Smooth muscle cell (in vitro differentiated cells): Measurements from ENCODE around the gene LYRM4. TPM values are rescaled to one million over a fixed set of nuclear protein-coding genes. Genes with fewer than 3 reads are reported as not detected.

Source experiments
- DNase-seq: peaks from one replicate; lab custom pipeline; 2025; ENCODE audit not compliant: unreplicated experiment; lab: John Stamatoyannopoulos, UW
- H2AFZ ChIP-seq: fragments of 200-600 bp; sonication (generic); 2 replicates; pipeline ENCODE4 v1.6.0; 2016; ENCODE audit warnings: antibody characterized with exemption, low read depth, mild to moderate bottlenecking
- H3F3A ChIP-seq: fragments of 200-600 bp; sonication (generic); 2 replicates; pipeline ENCODE4 v1.6.0; 2017; ENCODE audit warnings: antibody characterized with exemption, low read depth
- H3K27ac ChIP-seq: fragments of 200-600 bp; sonication (generic); 2 replicates; pipeline ENCODE4 v1.5.1; 2016; ENCODE audit warnings: low read depth, mild to moderate bottlenecking
- H3K27me3 ChIP-seq: fragments of 200-600 bp; sonication (generic); 2 replicates; pipeline ENCODE4 v1.6.1; 2016; ENCODE audit warnings: low read depth, mild to moderate bottlenecking
- H3K36me3 ChIP-seq: fragments of 200-600 bp; sonication (generic); 2 replicates; pipeline ENCODE4 v1.5.1; 2016; ENCODE audit warnings: low read depth
- H3K4me1 ChIP-seq: fragments of 200-600 bp; sonication (generic); 2 replicates; pipeline ENCODE4 v1.5.1; 2016; ENCODE audit warnings: low read depth
- H3K4me2 ChIP-seq: fragments of 200-600 bp; sonication (generic); 2 replicates; pipeline ENCODE4 v1.6.0; 2016; ENCODE audit warnings: mild to moderate bottlenecking
- H3K4me3 ChIP-seq: fragments of 200-600 bp; sonication (generic); 2 replicates; pipeline ENCODE4 v1.5.1; 2016; ENCODE audit warnings: mild to moderate bottlenecking
- H3K79me2 ChIP-seq: fragments of 200-600 bp; sonication (generic); 2 replicates; pipeline ENCODE4 v1.6.0; 2016; ENCODE audit warnings: low read depth, mild to moderate bottlenecking
- H3K9ac ChIP-seq: fragments of 200-600 bp; sonication (generic); 2 replicates; pipeline ENCODE4 v1.6.0; 2016; ENCODE audit warnings: low read depth
- H3K9me3 ChIP-seq: fragments of 200-600 bp; sonication (generic); replicated peaks from 2 replicates; pipeline ENCODE4 v1.5.1; 2016; ENCODE audit warnings: low read depth
- H4K20me1 ChIP-seq: fragments of 200-600 bp; sonication (generic); 2 replicates; pipeline ENCODE4 v1.6.0; 2016; ENCODE audit warnings: low read depth
- WGBS: methylation state at CpG from one replicate; pipeline ENCODE4 v1.1.7; 2016; ENCODE audit warnings: low lambda C conversion rate; 5-methylcytosine and 5-hydroxymethylcytosine counted together
- polyA plus RNA-seq: library from polyadenylated mRNA; unstranded; fragments of >200 nt; fragmentation: Nextera tagmentation; extraction: Ambion mirVana; gene quantifications from 2 replicates; pipeline ENCODE4 v1.2.1, GENCODE V29; 2016
- total RNA-seq: library from RNA; depleted of rRNA; stranded (reverse); fragments of >200 nt; gene quantifications from 2 replicates; pipeline ENCODE4 v1.2.3, GENCODE V29; 2014
- TF ChIP-seq, protein P1 (sequence below): fragments of 200-600 bp; sonication (generic); IDR thresholded peaks from 2 replicates; pipeline ENCODE4 v1.5.1; 2017; ENCODE audit warnings: borderline replicate concordance, mild to moderate bottlenecking, antibody characterized with exemption; ENCODE audit not compliant: insufficient read depth, poor library complexity, severe bottlenecking

The LYRM4 gene
- total RNA-seq (16.1 and 27.1 TPM in 2 replicates), polyA plus RNA-seq (25.0 and 26.1 TPM in 2 replicates)

DNA sequence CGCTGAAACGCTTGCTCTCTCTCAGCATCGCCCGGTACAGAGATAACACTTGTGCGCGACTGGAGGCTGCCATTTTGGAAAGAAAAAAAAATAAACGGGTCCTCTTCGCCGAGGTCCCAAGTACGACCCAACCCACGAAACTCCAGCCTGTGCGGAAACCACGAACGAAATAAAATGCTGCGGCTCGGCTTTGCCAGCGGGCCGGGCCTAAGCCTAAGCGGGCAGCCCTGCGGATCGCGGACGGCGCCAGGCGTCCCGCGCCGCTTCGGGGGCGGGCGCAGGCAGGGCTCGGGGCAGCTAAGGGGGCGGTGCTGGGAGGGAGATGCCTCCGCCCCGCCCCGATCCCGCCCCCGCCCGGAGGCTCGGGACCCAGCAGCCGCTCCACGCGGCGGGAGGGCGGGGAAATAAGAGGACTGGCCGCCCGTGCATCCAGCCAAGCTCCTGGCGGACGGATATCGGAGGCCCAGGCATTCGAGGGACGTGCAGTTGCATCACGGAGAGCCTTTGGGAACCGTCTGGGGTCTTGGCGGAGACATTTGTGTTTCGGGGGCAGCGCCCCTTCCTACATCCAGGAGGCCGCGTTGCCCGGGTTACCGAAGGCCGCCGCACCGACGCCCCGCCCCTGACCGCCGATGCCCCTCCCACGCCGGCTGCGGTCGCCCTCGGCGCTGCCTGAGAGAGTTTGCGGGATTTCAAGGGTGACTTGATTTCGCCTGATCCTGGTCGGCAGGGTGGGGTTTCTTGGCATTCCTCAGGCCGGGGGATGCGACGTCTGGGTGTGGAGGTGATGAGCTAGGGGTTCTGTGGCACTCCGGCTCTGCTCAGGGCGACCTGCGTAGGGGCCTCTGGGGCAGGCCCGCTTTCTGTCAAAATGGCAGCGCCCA lies at the start of gene LYRM4, which contains the start of gene FARS2:
Gene LYRM4 (minus strand): TSS at position 290 of the 884 bp plus-strand sequence. CDS start 217 bp downstream, at position 73.
Gene FARS2 (plus strand): TSS at position 853 of the 884 bp plus-strand sequence.
- peak within 1 kb of the TSS; percentile 94 for H3K4me3 ChIP-seq
- no peaks in the 10 kb centered on the region for H3K27me3 ChIP-seq
- H3K4me2 ChIP-seq = peak within 1 kb of the TSS; percentile 98
- TF ChIP-seq, protein P1, sequence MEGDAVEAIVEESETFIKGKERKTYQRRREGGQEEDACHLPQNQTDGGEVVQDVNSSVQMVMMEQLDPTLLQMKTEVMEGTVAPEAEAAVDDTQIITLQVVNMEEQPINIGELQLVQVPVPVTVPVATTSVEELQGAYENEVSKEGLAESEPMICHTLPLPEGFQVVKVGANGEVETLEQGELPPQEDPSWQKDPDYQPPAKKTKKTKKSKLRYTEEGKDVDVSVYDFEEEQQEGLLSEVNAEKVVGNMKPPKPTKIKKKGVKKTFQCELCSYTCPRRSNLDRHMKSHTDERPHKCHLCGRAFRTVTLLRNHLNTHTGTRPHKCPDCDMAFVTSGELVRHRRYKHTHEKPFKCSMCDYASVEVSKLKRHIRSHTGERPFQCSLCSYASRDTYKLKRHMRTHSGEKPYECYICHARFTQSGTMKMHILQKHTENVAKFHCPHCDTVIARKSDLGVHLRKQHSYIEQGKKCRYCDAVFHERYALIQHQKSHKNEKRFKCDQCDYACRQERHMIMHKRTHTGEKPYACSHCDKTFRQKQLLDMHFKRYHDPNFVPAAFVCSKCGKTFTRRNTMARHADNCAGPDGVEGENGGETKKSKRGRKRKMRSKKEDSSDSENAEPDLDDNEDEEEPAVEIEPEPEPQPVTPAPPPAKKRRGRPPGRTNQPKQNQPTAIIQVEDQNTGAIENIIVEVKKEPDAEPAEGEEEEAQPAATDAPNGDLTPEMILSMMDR = peak; percentile 27
- H3K79me2 ChIP-seq = peaks cover 61% of the 10 kb centered on the region
- no peaks in the 10 kb centered on the region for H4K20me1 ChIP-seq
- peak within 1 kb of the TSS; percentile 99 for H2AFZ ChIP-seq
- H3K27ac ChIP-seq = peak within 1 kb of the TSS; percentile 98
- no peaks in the 10 kb centered on the region for H3K9me3 ChIP-seq
- peaks cover 16% of the 10 kb centered on the region for H3K4me1 ChIP-seq
- peak within 1 kb of the TSS; percentile 99 for H3K9ac ChIP-seq
- H3F3A ChIP-seq = no peaks in the 10 kb centered on the region
- DNase-seq = peak; percentile 91
- no peaks in the 10 kb centered on the region for H3K36me3 ChIP-seq
- WGBS = under 1% methylated on average over 60 of the region's 85 CpGs

DNA sequence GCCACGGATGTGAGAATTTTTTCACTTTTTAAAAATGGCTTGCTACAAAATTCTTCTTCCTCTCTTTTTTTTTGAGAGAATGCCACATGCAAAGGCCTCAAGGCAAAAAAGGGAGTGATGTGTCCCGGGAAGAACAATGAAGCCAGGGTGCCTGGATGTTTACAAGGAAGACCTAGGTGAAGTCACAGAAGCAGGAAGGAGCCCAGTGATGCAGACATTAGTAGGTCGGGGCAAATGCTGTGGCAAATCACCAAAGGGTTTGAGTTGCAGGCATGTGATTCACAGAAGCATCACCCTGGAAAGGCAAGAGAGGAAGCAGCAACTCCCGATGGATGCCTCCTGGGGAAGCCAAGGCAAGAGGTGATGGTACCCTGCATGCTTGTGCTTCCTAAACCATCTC lies 47.3 kb upstream of the LYRM4 start:
- H3K79me2 ChIP-seq = peaks cover 8% of the 10 kb centered on the region
- H3K27ac ChIP-seq = no peak overlapping the region
- no peak overlapping the region for H3K4me3 ChIP-seq
- no peak overlapping the region for H3K4me2 ChIP-seq
- no peak overlapping the region for H3K9ac ChIP-seq
- 77% methylated on average over 4 of the region's 4 CpGs for WGBS
- H3K36me3 ChIP-seq = no peaks in the 10 kb centered on the region
- no peaks in the 10 kb centered on the region for H3K9me3 ChIP-seq
- H2AFZ ChIP-seq = no peak overlapping the region
- no peak for DNase-seq
- H3K27me3 ChIP-seq = no peaks in the 10 kb centered on the region
- no peaks in the 10 kb centered on the region for H3F3A ChIP-seq
- H4K20me1 ChIP-seq = peaks cover 11% of the 10 kb centered on the region
- TF ChIP-seq, protein P1 = no peak
- no peaks in the 10 kb centered on the region for H3K4me1 ChIP-seq

DNA sequence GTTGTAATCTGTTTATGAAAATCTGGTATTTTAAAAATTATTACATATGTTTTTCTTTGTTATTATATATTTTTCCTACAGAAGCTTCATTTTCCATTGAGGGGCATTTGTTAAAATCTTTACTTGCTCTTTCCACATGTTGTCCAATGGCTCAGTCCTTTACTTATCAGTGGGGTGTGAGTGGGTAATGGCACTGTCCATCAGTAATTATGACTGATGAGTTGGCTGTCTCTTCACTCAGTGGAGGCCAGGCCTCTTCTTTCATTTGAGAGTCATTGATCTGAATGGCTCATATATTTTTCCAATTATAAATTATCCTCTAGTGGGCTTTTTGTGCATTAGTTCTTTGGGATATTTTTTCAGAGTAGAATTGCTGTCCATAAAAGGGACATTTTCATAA lies 46.3 kb upstream of the LYRM4 start:
- no peaks in the 10 kb centered on the region for H3K9me3 ChIP-seq
- peaks cover 18% of the 10 kb centered on the region for H4K20me1 ChIP-seq
- H3F3A ChIP-seq = no peaks in the 10 kb centered on the region
- DNase-seq = no peak
- H2AFZ ChIP-seq = no peak overlapping the region
- H3K79me2 ChIP-seq = peaks cover 8% of the 10 kb centered on the region
- no peaks in the 10 kb centered on the region for H3K36me3 ChIP-seq
- peak overlapping the region; percentile 12 for H3K27ac ChIP-seq
- TF ChIP-seq, protein P1 = no peak
- no peak overlapping the region for H3K4me3 ChIP-seq
- H3K4me2 ChIP-seq = peak overlapping the region; percentile 50
- H3K27me3 ChIP-seq = no peaks in the 10 kb centered on the region
- no peaks in the 10 kb centered on the region for H3K4me1 ChIP-seq
- no peak overlapping the region for H3K9ac ChIP-seq
